NCI-H748 (cell line): Measurements from ENCODE around the gene PLCB1.

Experiments used
- DNase-seq: peaks from one replicate; lab custom pipeline; 2025; ENCODE audit not compliant: unreplicated experiment; lab: John Stamatoyannopoulos, UW

The PLCB1 gene

DNA sequence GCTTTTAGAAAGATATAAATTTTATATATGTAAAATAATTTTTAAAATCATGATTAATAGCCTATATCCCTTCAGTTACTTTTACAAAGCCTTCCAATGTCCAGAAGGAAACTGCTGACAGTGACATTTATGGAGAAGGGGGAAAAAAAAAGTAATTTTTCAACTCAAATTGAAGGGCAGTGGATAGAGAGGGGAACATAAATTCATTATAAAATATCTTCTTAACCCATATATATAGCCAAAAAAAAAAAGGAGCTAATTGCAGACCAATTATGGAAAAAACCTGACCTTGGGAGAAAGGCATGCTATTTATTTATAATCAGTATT lies 392.9 kb downstream of the PLCB1 start:
- DNase-seq = no peak

DNA sequence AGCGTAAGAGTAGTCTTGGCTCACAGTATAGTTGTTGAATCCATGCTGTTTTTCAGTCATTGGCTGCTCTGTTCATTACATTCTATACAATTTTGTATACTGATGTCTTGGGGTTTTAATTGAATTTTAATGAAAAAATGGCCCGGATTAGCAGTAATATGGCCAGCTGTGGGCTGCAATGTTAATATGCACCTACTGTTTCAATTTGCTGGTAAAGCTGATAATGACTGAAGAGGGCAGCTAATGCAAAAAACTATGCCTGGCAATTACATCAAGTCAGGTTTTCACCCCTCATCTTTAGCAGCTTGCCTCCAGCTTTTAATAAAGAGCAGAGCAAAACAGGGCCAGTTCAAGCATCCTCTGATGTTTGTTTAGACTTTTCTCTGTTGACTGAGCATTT lies 394.5 kb downstream of the PLCB1 start:
- peak; percentile 29 for DNase-seq

DNA sequence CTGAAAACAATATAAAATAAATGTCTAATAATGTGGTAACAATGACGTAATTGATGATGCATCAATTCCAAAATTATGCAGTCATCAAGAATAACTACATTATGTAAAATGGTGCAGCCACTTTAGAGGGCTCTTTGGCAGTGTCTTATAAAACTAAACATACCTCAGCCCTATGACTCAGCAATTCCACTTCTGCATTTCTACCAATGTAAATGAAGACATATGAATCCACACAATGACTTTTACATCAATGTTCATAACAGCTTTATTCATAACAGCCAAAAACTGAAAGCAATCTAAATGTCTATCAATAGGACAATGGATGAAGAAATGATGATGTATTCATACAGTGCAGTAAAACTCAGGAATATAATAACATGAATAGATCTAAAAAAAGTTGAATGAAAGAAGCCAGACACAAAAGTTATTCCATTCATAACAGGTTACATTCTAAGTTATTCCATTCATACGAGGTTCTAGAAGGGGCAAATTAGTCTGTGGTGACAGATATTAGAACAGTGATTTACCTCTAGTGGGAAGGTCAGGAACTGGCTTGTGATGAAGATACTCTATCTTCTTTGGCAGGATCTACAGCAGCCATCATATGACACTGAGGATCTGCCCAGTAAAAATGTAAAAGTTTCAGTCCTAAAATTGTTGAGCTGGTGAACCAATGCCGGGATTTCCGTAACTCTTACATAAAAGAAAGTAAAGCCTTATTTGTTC lies 396.1 kb downstream of the PLCB1 start:
- no peak for DNase-seq

DNA sequence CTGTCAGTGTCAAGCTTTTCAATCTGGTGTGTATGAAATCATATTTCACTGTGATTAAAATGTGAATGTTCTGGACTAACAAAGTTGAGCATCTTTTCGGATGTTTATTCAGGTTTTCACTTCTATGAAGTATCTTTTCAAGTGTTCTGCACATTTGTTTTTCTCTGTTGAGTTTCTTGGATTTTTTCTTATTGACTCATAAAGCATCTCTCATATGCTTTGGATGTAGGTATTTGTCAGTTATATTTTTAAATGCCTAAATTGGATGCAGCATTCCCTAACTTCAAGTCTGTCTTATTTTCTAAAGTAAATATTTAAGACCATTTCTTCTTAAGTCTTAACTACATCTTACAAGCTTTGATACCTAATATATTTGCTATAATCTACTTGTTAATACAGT lies 398.0 kb downstream of the PLCB1 start:
- DNase-seq = no peak

DNA sequence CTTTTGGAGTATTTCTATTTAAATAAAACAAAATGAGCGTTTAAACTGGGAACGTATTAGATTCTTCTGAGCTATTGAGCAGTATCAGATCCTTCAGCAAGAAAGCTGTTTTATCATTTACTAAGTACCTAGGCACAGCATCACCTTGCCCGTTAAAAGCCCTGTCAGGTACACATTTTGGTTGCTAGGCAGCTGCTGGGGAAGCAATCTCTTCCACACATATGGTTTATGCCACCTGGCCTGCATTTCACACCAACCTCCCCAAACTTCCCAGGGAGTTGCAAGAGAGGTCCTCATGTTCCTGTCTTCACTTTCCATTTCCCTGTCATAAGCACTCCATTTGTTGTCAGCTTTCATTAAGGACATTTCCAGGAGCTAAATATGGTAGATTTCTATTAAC lies 400.1 kb downstream of the PLCB1 start:
- peak; percentile 55 for DNase-seq

DNA sequence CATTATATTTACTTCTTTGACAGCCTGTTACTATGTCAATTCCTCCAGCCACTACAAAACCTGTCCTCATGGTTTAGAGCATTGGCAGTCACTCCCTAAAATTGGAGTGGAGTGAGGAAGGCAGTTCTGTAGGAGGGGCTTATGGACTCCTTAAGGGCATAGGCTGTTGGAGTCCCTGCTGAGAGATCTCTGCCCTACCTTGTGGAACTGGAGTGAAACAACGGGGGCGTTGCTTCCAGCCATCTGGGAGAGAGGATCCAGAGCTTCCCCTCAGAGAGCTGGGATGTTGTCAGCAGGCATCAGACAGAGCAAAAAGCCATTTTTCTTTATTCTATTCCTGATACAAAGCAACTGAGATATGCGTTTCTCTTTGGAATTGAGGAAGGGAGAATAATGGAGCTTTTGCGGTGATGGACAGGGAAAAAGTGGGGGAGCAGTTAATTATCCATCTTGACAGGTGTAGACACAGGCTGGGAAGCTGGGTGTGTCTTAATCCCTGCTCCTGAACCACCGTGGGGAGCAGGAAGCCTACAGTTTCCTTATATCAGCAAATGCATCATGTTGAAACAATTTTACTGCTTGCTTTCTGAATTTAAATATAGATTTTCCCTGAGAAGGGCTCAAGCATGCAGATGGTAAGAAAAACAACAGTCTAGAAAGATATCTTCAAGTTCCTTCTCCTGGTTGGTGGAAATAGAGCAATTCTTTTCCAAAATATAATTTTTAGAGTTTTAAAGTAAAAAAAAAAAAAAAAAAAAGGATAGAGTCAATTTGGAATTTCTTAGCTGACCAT lies 402.5 kb downstream of the PLCB1 start:
- DNase-seq = peak; percentile 35

DNA sequence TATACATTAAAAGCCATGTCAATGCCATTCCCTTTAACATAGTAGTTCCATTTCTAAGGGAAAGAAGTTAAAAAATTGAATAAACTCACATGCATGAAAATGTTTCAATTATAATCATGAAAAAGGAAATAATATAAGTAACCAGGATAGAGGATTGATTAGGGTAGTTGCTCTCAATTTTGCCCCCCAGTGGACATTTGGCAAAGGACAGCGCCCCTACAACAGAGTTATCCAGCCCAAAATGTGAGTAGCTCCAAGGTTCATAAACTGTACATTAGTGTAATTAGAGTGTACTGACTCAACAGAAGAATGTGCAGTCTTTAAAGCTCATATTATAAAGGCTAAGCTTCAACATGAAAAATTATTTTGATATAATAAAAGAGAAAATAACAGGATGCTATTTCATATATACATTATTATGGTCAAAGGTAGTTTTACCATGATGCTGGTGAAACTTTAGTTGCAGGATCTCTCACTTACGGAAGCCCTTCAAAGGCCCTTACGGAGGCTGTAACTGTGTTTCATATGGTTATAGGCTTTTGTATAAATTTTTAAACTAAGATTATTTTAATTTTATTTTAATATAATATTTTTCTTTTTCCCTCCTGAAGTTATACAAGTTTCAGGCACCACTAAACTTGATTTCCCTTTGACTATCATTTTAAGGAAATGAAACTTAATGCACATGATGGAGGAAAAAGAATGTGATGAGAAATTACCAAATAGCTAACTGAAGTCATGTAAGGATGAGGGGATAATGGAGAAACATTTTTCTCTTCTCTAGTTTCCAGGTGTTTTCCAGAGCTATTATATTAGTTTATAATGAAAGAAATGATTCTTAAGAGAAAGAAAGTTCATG lies 403.6 kb downstream of the PLCB1 start:
- peak; percentile 31 for DNase-seq

DNA sequence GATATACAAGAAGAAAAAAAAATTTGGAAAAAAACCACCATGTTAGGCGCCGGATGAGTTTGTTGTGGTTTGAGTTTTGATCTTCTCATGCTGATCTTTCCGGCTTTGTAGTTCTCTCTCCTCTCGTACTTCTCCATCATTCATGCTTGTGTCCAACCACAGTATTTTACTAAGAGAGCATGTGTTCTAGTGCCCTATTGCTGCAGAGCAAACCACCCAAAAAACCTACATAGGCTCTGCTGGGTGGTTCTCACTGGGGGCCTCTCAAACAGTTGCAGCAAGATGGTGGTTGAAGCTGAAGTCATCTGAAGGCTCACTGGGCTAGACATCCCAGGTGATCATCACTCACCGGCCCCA lies 404.2 kb downstream of the PLCB1 start:
- no peak for DNase-seq

DNA sequence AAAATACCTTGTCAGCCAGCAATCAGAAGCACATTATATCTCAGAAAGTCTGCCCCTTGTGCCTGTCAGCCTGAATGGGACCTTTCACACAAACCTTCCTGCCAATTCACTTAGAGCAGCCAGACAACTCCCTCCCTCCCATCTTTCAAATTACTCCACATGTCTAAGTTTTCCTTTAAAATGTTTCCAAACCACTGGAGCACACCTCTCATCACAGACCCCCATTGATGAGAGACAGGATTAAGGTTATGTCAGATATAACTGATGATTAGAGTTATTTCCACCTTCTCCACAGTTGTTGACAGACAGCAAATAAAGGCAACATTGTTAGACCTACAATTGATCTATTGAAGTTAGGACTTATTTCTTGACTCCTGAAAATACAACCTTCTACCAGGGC lies 408.4 kb downstream of the PLCB1 start:
- DNase-seq = no peak

DNA sequence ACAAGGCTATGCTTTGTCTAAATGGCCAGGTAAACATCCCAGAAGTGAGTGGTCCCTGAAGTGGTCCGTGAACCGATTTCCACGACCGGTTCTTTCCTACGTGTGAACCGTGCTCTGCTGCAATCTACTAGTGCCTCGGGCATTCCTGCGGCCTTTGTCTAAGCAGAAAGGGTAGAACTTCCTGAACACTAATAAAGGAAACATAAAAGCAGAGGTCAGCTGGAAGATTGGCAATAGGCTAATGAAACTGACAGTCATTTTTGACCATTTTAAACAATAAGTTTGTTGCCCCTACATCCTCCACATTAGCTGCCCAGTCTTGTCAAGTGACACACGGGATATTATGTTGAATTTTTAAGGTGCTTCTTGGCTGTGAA lies 410.0 kb downstream of the PLCB1 start:
- no peak for DNase-seq

DNA sequence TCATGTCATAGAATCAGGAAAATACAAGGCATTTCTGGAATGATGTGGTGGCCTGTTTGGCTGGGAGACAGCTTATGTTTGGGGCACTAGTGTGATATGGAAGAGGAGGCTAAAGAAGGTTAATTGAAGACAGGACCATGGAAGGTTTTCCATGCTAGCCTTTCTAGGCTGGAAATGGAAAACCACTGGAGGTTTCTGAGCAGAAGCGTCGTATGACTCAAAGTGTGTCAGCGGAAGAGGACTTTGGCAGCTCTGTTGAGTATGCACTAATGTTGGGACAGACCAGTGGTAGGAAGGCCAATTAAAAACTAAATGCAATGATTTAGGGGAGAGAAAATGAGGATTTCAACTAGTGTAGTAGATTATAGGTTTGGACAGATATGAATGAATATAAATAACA lies 413.1 kb downstream of the PLCB1 start:
- DNase-seq = no peak

DNA sequence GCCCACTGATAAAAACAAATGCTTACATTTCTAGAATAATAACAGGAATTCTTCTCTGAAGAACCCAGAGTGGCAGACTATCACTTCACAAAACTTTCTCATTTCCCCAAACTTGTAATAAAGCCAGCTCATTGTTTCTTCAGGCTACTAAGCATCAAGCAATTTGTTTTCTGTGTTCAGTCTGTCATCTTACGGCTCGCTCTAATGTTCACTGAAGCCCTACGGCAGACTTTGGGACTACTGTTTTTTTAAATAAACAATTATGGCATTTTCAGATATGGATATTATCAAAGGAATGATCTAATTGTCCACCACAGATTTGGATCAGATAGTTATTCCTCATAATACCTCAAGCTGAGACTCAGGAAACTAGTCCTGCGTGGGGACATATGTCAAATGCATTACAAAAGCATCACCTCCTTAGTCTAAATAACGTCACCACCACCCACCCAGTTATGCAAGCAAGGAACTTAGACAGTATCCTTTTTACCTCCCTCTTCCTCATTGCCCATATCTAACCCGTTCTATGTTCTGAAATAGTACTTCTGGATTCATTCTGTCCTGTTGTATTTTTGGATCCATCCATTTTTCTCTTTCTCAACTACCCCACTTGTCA lies 415.1 kb downstream of the PLCB1 start:
- DNase-seq = no peak

DNA sequence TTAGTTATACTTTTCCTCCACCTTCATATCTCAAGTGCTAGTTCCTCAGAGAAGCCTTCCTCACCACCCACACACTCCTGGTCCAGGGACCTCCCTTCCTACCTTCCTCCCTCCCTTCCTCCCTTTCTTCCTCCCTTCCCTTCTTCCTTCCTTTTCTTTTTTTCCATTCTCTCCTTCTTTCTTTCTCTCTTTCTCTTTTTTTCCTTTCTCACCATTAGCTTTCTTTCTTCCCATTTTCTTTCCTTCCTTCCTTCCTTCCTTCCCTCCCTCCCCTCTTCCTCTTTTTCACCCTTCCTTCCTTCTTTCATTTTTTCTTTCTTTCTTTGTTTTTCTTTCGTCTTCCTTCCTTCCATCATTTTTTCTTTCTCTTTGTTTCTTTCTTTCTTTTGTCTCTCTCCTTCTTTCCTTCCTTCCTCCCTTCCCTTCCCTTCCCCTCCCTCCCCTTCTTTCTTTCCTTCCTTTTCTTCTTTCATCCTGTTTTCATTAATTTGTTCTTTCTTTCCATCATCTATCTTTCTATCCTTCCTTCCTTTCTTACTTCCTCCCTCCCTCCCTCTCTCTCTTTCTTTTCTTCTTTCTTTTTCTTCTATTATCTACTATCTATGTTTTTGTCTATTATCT lies 416.0 kb downstream of the PLCB1 start:
- DNase-seq = no peak

DNA sequence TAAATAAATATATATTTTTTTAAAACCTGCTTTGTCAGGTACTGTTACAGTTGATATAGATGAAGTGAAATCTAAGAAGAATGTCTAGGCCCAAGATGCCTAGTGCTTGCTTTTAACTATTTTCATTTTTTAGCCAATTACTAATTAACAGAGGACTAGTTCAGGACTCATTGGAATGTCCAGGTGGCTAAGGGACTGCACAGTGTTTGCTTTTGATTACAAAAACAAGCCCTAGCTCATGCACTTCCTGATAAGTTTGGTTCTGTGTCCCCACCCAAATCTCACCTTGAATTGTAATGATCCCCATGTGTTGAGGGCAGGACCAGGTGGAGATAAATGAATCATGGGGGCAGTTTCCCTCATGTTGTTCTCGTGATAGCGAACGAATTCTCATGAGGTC lies 417.1 kb downstream of the PLCB1 start:
- no peak for DNase-seq

DNA sequence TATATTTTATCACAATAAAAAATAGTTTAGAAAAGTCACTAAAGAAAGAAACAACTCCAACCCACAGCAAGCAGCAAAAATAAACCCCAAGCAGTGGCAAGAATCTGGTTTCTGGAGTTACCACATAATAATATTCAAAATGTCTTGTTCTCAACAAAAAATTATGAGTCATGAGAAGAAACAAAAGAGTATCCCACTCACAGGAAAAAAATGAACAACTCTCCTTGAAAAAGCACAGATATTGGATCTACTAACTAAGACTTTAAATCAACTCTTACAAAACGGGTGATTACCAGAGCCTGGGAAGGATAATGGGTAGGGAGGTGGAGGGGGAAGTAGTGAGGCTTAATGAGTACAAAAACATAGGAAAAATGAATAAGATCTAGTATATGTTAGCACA lies 425.6 kb downstream of the PLCB1 start:
- DNase-seq = no peak

DNA sequence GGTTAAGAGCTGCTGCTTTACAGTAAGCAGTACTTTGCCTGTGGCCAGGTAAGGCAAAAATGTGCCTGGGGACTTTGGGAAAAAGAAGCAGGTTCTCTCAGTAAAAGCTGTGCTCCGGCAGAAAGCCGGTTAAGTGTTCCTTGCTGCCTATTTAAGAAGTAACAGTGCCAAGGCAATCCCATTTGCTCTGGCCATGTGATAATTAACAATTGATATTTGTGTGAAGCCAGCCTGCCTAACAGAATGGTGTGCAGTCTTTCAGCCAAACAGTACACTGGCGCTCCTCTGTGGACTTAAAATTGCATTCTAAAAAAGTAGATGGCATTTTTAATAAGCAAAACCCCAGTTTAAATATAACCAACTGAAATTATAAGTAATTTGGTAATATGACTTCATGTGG lies 430.3 kb downstream of the PLCB1 start:
- DNase-seq = no peak

DNA sequence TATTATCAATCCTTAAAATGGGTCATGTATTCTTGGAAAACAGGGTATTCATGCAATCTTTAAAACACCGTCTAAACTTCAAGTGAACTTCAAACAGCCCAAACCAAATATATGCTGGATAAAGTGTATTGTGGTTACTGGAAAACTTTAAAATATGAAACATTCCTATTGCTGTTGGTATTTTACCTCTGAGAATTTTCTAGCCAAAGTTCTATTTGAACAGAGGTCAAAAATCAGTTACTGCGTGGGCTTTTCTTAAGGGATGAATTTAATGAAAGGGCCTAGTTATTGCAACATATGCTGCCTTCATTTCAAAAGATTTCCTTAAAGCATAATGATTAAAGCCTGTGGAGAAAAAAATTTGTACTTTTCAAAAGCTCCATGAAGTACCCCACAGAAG lies 436.0 kb downstream of the PLCB1 start:
- no peak for DNase-seq

DNA sequence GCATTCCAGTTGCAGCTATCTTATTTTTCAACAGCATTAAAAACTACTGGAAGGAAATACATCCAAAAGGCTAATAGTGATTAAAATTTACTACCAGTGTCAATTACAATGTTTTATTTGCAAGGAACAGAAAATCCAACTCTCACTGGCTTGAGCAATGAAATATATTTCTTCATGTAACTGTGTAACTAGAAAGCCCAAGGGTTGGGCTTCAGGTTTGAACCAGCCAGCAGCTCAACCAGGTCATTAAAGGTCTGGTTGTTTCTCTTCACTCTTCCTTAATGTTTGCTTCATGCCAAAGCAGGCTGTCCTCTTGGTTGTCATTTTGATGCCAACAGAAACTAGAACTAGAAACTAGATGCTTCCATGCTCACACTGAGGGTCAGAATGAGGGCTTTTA lies 437.7 kb downstream of the PLCB1 start:
- DNase-seq = no peak

DNA sequence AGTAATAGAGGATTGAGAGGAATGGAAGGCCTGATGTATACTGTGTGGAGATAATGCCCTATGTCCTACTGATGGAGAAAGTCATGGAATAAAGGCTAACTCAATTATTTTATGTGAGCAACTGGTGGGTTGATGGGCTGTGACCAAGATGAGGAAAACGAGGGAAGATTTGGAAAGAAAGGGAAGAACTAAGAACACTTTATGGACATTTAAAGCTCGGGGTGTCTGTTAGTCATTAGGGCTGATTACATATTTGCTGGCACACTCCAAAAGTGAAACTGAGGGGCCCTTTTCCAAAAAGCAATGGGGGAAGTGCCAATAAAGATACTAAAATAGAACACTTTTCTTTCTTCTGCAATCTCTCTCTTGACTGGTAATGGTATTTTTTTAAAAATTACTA lies 439.5 kb downstream of the PLCB1 start:
- no peak for DNase-seq

DNA sequence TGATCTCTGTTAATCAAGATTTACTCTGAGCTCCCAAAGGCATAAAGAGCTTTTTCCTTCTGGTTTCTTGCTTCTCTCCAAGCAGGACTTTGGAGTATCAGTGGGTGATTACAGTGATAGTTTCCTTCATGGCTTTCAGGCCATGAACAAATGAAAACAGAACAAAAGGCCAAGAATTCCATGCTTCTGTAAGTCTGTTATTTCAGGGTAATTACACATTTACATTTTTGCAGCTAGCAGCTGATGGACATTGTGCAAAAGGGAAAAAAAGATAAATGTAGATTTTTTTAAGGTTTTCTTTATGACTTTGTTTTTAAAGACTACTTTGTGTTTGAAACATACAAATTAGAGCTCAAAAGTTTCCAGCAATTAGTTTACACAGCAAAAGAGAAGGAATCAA lies 441.6 kb downstream of the PLCB1 start:
- no peak for DNase-seq

DNA sequence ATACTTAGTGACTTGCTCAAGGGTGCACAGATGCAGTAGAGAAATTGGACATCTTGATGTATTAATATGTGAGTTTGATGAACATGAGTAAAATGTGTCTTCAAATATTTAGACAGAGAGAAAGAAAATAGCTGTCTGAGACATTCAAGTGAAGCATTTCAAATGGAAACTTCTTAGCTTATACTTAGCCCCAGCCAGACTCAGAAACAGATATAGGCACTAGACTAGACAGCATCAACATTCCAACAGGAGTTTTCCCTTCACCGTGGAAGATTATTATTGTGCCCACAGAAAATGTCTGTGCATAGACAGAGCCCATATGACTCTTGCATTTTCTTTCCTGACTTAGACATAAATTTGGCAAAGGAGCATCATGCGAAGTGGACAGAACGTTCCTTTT lies 443.0 kb downstream of the PLCB1 start:
- DNase-seq = no peak
